GM12872 (cell line): ENCODE results near the gene TSPAN9.

ENCODE experiments used
- TF ChIP-seq, protein P1 (sequence below): IDR thresholded peaks from 3 replicates; pipeline ENCODE4 v1.5.1; 2011; ENCODE audit warnings: low read depth, mild to moderate bottlenecking, low read length, moderate library complexity; ENCODE audit not compliant: insufficient read depth

TSPAN9 gene

GRCh38 chr12:3276226-3276625 is 199.0 kb downstream of the TSPAN9 start:
- TF ChIP-seq, protein P1, sequence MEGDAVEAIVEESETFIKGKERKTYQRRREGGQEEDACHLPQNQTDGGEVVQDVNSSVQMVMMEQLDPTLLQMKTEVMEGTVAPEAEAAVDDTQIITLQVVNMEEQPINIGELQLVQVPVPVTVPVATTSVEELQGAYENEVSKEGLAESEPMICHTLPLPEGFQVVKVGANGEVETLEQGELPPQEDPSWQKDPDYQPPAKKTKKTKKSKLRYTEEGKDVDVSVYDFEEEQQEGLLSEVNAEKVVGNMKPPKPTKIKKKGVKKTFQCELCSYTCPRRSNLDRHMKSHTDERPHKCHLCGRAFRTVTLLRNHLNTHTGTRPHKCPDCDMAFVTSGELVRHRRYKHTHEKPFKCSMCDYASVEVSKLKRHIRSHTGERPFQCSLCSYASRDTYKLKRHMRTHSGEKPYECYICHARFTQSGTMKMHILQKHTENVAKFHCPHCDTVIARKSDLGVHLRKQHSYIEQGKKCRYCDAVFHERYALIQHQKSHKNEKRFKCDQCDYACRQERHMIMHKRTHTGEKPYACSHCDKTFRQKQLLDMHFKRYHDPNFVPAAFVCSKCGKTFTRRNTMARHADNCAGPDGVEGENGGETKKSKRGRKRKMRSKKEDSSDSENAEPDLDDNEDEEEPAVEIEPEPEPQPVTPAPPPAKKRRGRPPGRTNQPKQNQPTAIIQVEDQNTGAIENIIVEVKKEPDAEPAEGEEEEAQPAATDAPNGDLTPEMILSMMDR = no peak

- TF ChIP-seq, protein P1 = no peak
These were observed 200.2 kb downstream of the TSPAN9 start for GRCh38 chr12:3277306-3277943.

GRCh38 chr12:3278681-3279414 is 201.7 kb downstream of the TSPAN9 start:
- TF ChIP-seq, protein P1 = no peak

GRCh38 chr12:3279415-3279780 is 202.2 kb downstream of the TSPAN9 start:
- TF ChIP-seq, protein P1 = no peak

DNA sequence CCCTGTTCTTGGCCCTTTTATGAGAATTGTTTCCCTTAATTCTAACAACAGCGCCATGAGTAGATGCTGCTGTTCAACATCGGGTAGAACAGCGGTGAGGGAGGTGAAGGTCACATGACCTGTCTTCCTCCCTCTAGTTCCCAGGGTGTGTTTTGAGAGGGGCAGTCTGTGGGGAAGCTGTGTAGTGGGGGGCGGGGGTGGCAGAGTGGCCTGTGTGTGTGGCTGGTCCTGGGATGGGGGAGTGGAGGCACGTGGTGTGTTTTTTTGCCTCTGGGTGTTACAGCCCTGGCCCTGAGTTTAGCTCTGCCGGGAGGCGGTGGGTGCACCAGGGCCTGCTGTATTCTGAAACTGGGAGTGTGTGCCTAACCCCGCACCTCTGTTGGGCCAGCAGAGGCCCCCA is 202.7 kb downstream of the TSPAN9 start:
- TF ChIP-seq, protein P1 = no peak

DNA sequence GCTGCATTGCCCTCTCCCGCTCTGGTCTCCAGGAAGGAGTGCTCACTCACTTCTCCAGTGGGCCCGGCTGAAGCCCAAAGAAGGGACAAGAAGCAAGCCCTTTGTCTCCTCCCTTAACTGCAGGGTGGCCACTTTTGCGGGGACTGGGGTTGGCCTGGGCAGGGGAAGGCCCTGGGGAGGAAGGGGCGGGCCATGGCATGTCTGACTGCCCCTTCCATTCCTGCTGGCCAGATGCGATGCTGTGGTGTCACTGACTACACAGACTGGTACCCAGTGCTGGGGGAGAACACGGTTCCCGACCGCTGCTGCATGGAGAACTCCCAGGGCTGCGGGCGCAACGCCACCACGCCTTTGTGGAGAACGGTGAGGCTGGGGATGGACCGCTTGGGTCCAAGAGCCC is 203.8 kb downstream of the TSPAN9 start:
- TF ChIP-seq, protein P1 = no peak

- TF ChIP-seq, protein P1 = no peak
These were observed 204.6 kb downstream of the TSPAN9 start for GRCh38 chr12:3281588-3282383.
